H1 (cell line): ENCODE results near the gene NEB. TPM values are rescaled to one million over a fixed set of nuclear protein-coding genes. Genes with fewer than 3 reads are reported as not detected.

Source experiments
- CTCF ChIA-PET: fragments of 300-600 bp; sonication (Branson Sonifier 250); formaldehyde crosslinking; loops from one replicate; lab custom pipeline; 2021; ENCODE audit not compliant: partially characterized antibody; lab: Charles Lee
- POLR2A ChIA-PET: fragments of 300-600 bp; sonication (Branson Sonifier 250); formaldehyde crosslinking; loops from one replicate; lab custom pipeline; 2021; ENCODE audit warnings: inconsistent platforms; ENCODE audit not compliant: partially characterized antibody; lab: Charles Lee
- DNase-seq, 2 experiments: peaks; one replicate each; pipeline versions ENCODE4 v3.0.0 to v3.0.0-alpha.2; 2010 to 2022; ENCODE audit warnings: low spot score in 2 of 2, low read depth in 1 of 2, mixed read lengths in 1 of 2
- FAIRE-seq: peaks from 2 replicates; lab custom pipeline; 2011; peaks lifted over from hg19 to GRCh38; lab: Jason Lieb, UNC
- H2AFZ ChIP-seq: 2 replicates; pipeline ENCODE4 v1.8.1; 2012; ENCODE audit warnings: low read length, inconsistent platforms
- H2AK5ac ChIP-seq: 2 replicates; pipeline ENCODE4 v1.6.1; 2013; ENCODE audit warnings: low read depth, low read length
- H2BK120ac ChIP-seq: replicated peaks from 2 replicates; pipeline ENCODE3; 2013; ENCODE audit warnings: low read depth, low read length, inconsistent platforms
- H2BK12ac ChIP-seq: 2 replicates; pipeline ENCODE4 v1.6.1; 2013; ENCODE audit warnings: low read depth, low read length
- H2BK15ac ChIP-seq: 2 replicates; pipeline ENCODE4 v1.6.1; 2013; ENCODE audit warnings: low read length
- H2BK20ac ChIP-seq: 2 replicates; pipeline ENCODE4 v1.6.1; 2013; ENCODE audit warnings: low read length
- H2BK5ac ChIP-seq: 2 replicates; pipeline ENCODE4 v1.6.1; 2013; ENCODE audit warnings: low read depth, low read length
- H3K14ac ChIP-seq: 2 replicates; pipeline ENCODE4 v1.6.1; 2013; ENCODE audit warnings: inconsistent platforms; ENCODE audit not compliant: insufficient read length
- H3K18ac ChIP-seq: 2 replicates; pipeline ENCODE4 v1.6.1; 2013; ENCODE audit warnings: low read length; ENCODE audit errors: extremely low read depth
- H3K23ac ChIP-seq: 2 replicates; pipeline ENCODE4 v1.6.1; 2013; ENCODE audit warnings: inconsistent platforms; ENCODE audit not compliant: insufficient read length
- H3K23me2 ChIP-seq: 2 replicates; pipeline ENCODE4 v1.6.1; 2013; ENCODE audit warnings: low read depth, low read length
- H3K27ac ChIP-seq: 2 replicates; pipeline ENCODE4 v1.6.1; 2011; ENCODE audit warnings: low read depth, low read length, inconsistent platforms
- H3K27me3 ChIP-seq, 4 experiments: replicated peaks in 1 of 4; 1 replicate in 1 of 4; 2 replicates in 3 of 4; pipeline versions ENCODE4 v1.6.1 to v1.8.1; 2011 to 2013; ENCODE audit warnings: low read length in 3 of 4, mild to moderate bottlenecking in 3 of 4, inconsistent platforms in 2 of 4, mixed read lengths in 2 of 4, moderate library complexity in 1 of 4; ENCODE audit not compliant: control insufficient read depth in 3 of 4, insufficient read depth in 3 of 4; ENCODE audit errors: extremely low read depth in 1 of 4
- H3K36me3 ChIP-seq, 4 experiments: 2 replicates each; pipeline versions ENCODE4 v1.6.1 to v1.8.1; 2011 to 2013; ENCODE audit warnings: mild to moderate bottlenecking in 4 of 4, low read length in 3 of 4, moderate library complexity in 2 of 4, control low read depth in 1 of 4, inconsistent platforms in 1 of 4; ENCODE audit not compliant: insufficient read depth in 4 of 4, control insufficient read depth in 2 of 4
- H3K4ac ChIP-seq: replicated peaks from 2 replicates; pipeline ENCODE3; 2013; ENCODE audit warnings: low read length, low read depth, mixed read lengths, inconsistent platforms; ENCODE audit not compliant: insufficient read length
- H3K4me1 ChIP-seq, 4 experiments: replicated peaks in 1 of 4; 1 replicate in 1 of 4; 2 replicates in 3 of 4; pipeline versions ENCODE4 v1.6.1 to v1.8.1; 2011 to 2013; ENCODE audit warnings: low read length in 3 of 4, inconsistent platforms in 2 of 4, mixed read lengths in 1 of 4; ENCODE audit not compliant: insufficient read depth in 4 of 4, control insufficient read depth in 3 of 4
- H3K4me2 ChIP-seq, 2 experiments: 2 replicates each; pipeline versions ENCODE4 v1.6.1 to v1.8.1; 2011 to 2013; ENCODE audit warnings: low read depth in 2 of 2, low read length in 2 of 2, control low read depth in 1 of 2, inconsistent platforms in 1 of 2, mild to moderate bottlenecking in 1 of 2; ENCODE audit not compliant: insufficient read depth in 1 of 2
- H3K4me3 ChIP-seq, 4 experiments: fragments of 200-600, 300-600 bp in 1 of 4; sonication (generic), shearing (Covaris generic), sonication (Bioruptor Twin) in 1 of 4; 2 replicates each; pipeline versions ENCODE4 v1.5.1 to v1.8.1; 2011 to 2016; ENCODE audit warnings: low read length in 4 of 4, low read depth in 3 of 4, control low read depth in 2 of 4, inconsistent platforms in 2 of 4, mild to moderate bottlenecking in 2 of 4, mixed read lengths in 1 of 4, moderate library complexity in 1 of 4; ENCODE audit not compliant: insufficient read depth in 2 of 4; ENCODE audit errors: extremely low read depth in 1 of 4
- H3K56ac ChIP-seq: replicated peaks from 2 replicates; pipeline ENCODE3; 2013; ENCODE audit warnings: low read depth, mild to moderate bottlenecking, mixed read lengths, low read length, inconsistent platforms; ENCODE audit not compliant: insufficient read length
- H3K79me1 ChIP-seq: 2 replicates; pipeline ENCODE4 v1.6.1; 2013; ENCODE audit warnings: low read depth, low read length, control low read depth
- H3K79me2 ChIP-seq, 2 experiments: 2 replicates each; pipeline versions ENCODE4 v1.6.1 to v1.8.1; 2012 to 2013; ENCODE audit warnings: low read length in 2 of 2, mild to moderate bottlenecking in 2 of 2, inconsistent platforms in 1 of 2; ENCODE audit not compliant: insufficient read depth in 2 of 2, control insufficient read depth in 1 of 2
- H3K9ac ChIP-seq, 4 experiments: replicated peaks in 1 of 4; 1 replicate in 1 of 4; 2 replicates in 3 of 4; pipeline versions ENCODE4 v1.6.1 to v1.8.1; 2011 to 2013; ENCODE audit warnings: low read depth in 3 of 4, low read length in 3 of 4, control low read depth in 2 of 4, mild to moderate bottlenecking in 2 of 4, moderate library complexity in 2 of 4, inconsistent platforms in 1 of 4; ENCODE audit errors: extremely low read depth in 1 of 4
- H3K9me3 ChIP-seq, 2 experiments: 2 replicates each; pipeline versions ENCODE4 v1.6.1 to v1.8.1; 2012 to 2013; ENCODE audit warnings: mild to moderate bottlenecking in 2 of 2, moderate library complexity in 2 of 2, control low read depth in 1 of 2, inconsistent platforms in 1 of 2, low read depth in 1 of 2, low read length in 1 of 2, mixed read lengths in 1 of 2; ENCODE audit not compliant: insufficient read depth in 2 of 2
- H4K20me1 ChIP-seq, 2 experiments: replicated peaks in 1 of 2; 2 replicates each; pipeline versions ENCODE3 to v1.8.1; 2011 to 2013; ENCODE audit warnings: inconsistent platforms in 2 of 2, low read length in 2 of 2, mild to moderate bottlenecking in 1 of 2; ENCODE audit not compliant: insufficient read depth in 2 of 2, control insufficient read depth in 1 of 2
- H4K5ac ChIP-seq: 2 replicates; pipeline ENCODE4 v1.6.1; 2013; ENCODE audit warnings: low read length, low read depth, mixed read lengths, inconsistent platforms; ENCODE audit not compliant: insufficient read length
- H4K8ac ChIP-seq: 2 replicates; pipeline ENCODE4 v1.8.0; 2013; ENCODE audit warnings: mild to moderate bottlenecking, moderate library complexity, low read length, inconsistent platforms; ENCODE audit not compliant: insufficient read depth; ENCODE audit errors: extremely low read depth
- H4K91ac ChIP-seq: replicated peaks from 2 replicates; pipeline ENCODE3; 2013; ENCODE audit warnings: low read length, mixed read lengths, inconsistent platforms; ENCODE audit not compliant: insufficient read length
- ATF3 ChIP-seq: IDR thresholded peaks from 2 replicates; pipeline ENCODE4 v1.6.1; 2011; ENCODE audit warnings: low read depth, mild to moderate bottlenecking, low read length; ENCODE audit not compliant: insufficient read depth
- BCL11A ChIP-seq, 2 experiments: IDR thresholded peaks; one replicate each; pipeline ENCODE4 v1.6.1; 2011; ENCODE audit warnings: low read depth in 2 of 2, low read length in 2 of 2, mild to moderate bottlenecking in 2 of 2
- E2F6 ChIP-seq: IDR thresholded peaks from 2 replicates; pipeline ENCODE4 v1.6.1; 2012; ENCODE audit warnings: inconsistent platforms
- EP300 ChIP-seq, 2 experiments: IDR thresholded peaks; 1 replicate in 1 of 2; 2 replicates in 1 of 2; pipeline ENCODE4 v1.6.1; 2011 to 2012; ENCODE audit warnings: low read depth in 2 of 2, low read length in 2 of 2, mild to moderate bottlenecking in 2 of 2, borderline replicate concordance in 1 of 2, inconsistent platforms in 1 of 2, moderate library complexity in 1 of 2
- GABPA ChIP-seq: IDR thresholded peaks from 2 replicates; pipeline ENCODE4 v1.6.1; 2011; ENCODE audit warnings: mild to moderate bottlenecking, low read length, moderate library complexity, borderline replicate concordance; ENCODE audit not compliant: insufficient read depth
- JUN ChIP-seq: IDR thresholded peaks from 2 replicates; pipeline ENCODE4 v1.6.1; 2011; ENCODE audit warnings: low read depth, mild to moderate bottlenecking, improper control_type of control experiment, low read length
- KDM4A ChIP-seq: IDR thresholded peaks from one replicate; pipeline ENCODE4 v1.7.1; 2012; ENCODE audit warnings: low read depth, mild to moderate bottlenecking, moderate library complexity, low read length, inconsistent platforms; ENCODE audit not compliant: severe bottlenecking
- RAD21 ChIP-seq, 2 experiments: IDR thresholded peaks in 1 of 2; conservative IDR thresholded peaks in 1 of 2; 2 replicates each; pipeline ENCODE4 v1.6.1; 2011; ENCODE audit warnings: low read depth in 2 of 2, low read length in 2 of 2, improper control_type of control experiment in 1 of 2, inconsistent platforms in 1 of 2, mild to moderate bottlenecking in 1 of 2, moderate library complexity in 1 of 2
- RFX5 ChIP-seq: IDR thresholded peaks from 2 replicates; pipeline ENCODE4 v1.6.1; 2011; ENCODE audit warnings: low read depth, low read length, improper control_type of control experiment, borderline replicate concordance
- SIN3A ChIP-seq, 2 experiments: IDR thresholded peaks in 1 of 2; conservative IDR thresholded peaks in 1 of 2; 2 replicates each; pipeline ENCODE4 v1.6.1; 2011 to 2012; ENCODE audit warnings: low read length in 2 of 2, improper control_type of control experiment in 1 of 2, low read depth in 1 of 2, mild to moderate bottlenecking in 1 of 2
- SP2 ChIP-seq: IDR thresholded peaks from 2 replicates; pipeline ENCODE4 v1.6.1; 2012; ENCODE audit warnings: mild to moderate bottlenecking, low read length, inconsistent platforms
- TAF7 ChIP-seq: optimal IDR thresholded peaks from 2 replicates; pipeline ENCODE3; 2011; ENCODE audit warnings: low read depth, mild to moderate bottlenecking, inconsistent platforms, low read length, moderate library complexity, borderline replicate concordance
- WGBS, 2 experiments: shearing (Covaris generic) in 1 of 2; methylation state at CpG; one replicate each; pipeline versions ENCODE4 v1.1.6 to v1.1.7; 2013 to 2015; ENCODE audit warnings: low lambda C conversion rate in 2 of 2, mixed read lengths in 2 of 2, inconsistent platforms in 1 of 2, low coverage in 1 of 2, missing lambda C conversion rate in 1 of 2; ENCODE audit not compliant: insufficient replicate concordance in 2 of 2, insufficient coverage in 1 of 2, insufficient read length in 1 of 2; ENCODE audit errors: extremely low coverage in 1 of 2, missing lambda C conversion rate in 1 of 2; 5-methylcytosine and 5-hydroxymethylcytosine counted together
- polyA plus RNA-seq, 7 experiments: library from polyadenylated mRNA; depleted of rRNA in 3 of 7; stranded (reverse) in 5 of 7; unstranded in 2 of 7; fragments of >200 nt in 5 of 7; fragments of 200-250 nt in 2 of 7; gene quantifications; 1 replicate in 5 of 7; 2 replicates in 1 of 7; 4 replicates in 1 of 7; pipeline versions ENCODE4 v1.2.1 to v1.2.3, GENCODE V29; 2011 to 2013; ENCODE audit warnings: missing spikeins in 2 of 7, mixed read lengths in 2 of 7
- total RNA-seq: library from RNA; stranded (reverse); fragmentation: NEBNext Ultra II Directional; extraction: Animal tissue kit (Norgen Biotek cat#: 25700); gene quantifications from 2 replicates; pipeline ENCODE4 v1.2.1, GENCODE V29; 2021

Gene NEB
- total and polyA plus RNA-seq, 2 of the 8 experiments (the other 6 are each of a cell fraction or from before 2014, with no cell fraction given), result 1.4 to 2.5 TPM

GRCh38 chr2:151679994-151680393 lies 54.3 kb downstream of the NEB start:
- no peak overlapping the region for H3K18ac ChIP-seq
- H2AK5ac ChIP-seq, result no peak overlapping the region
- TF ChIP-seq RFX5, result no peak
- no peak for TF ChIP-seq RAD21 (IDR thresholded peaks at IDR 0.05 in 1 of 2, conservative IDR thresholded peaks at IDR 0.05 in 1 of 2; ENCODE audit: low read depth in 2 of 2, low read length in 2 of 2)
- TF ChIP-seq SP2, result no peak
- TF ChIP-seq KDM4A, result no peak
- no peak for TF ChIP-seq JUN
- no peak for TF ChIP-seq E2F6
- TF ChIP-seq BCL11A (IDR thresholded peaks at IDR 0.05; ENCODE audit: low read depth in 2 of 2, low read length in 2 of 2), result no peak
- TF ChIP-seq GABPA, result no peak
- no peak for TF ChIP-seq EP300 (IDR thresholded peaks at IDR 0.05; ENCODE audit: borderline replicate concordance in 1 of 2, low read depth in 2 of 2, low read length in 2 of 2)
- TF ChIP-seq ATF3, result no peak
- TF ChIP-seq SIN3A (conservative IDR thresholded peaks at IDR 0.05 in 1 of 2, IDR thresholded peaks at IDR 0.05 in 1 of 2; ENCODE audit: low read depth in 1 of 2, low read length in 2 of 2), result no peak
- no peak for TF ChIP-seq TAF7
- no peak overlapping the region for H3K9ac ChIP-seq
- H2BK15ac ChIP-seq, result no peak overlapping the region
- H2BK12ac ChIP-seq, result no peak overlapping the region
- no peaks in the 10 kb centered on the region for H3K79me2 ChIP-seq
- no peak overlapping the region for H3K14ac ChIP-seq
- FAIRE-seq (no peak), DNase-seq (no peak)
- H4K91ac ChIP-seq, result no peak overlapping the region
- no peaks in the 10 kb centered on the region for H3K27me3 ChIP-seq
- H3K56ac ChIP-seq, result no peak overlapping the region
- no peaks in the 10 kb centered on the region for H3K9me3 ChIP-seq
- H4K8ac ChIP-seq, result no peak overlapping the region
- no peak overlapping the region for H3K4me2 ChIP-seq
- WGBS, 2 experiments, result 86% methylated on average over 1 of the region's 1 CpG; no CpG with 5 or more reads in 1 of the 2 experiments
- ChIA-PET POLR2A (no interaction called here), CTCF (interaction anchor here (0.7 kb wide), 1 partner anchor 10 kb away, joined by 4 read pairs; no protein-coding TSS in a partner anchor)
- no peak overlapping the region for H3K23ac ChIP-seq
- H3K4me1 ChIP-seq, result peaks cover 0 to 3% (median 0%) of the 10 kb centered on the region in 4 experiments; a peak in 1 of 7 replicates
- H2BK20ac ChIP-seq, result no peak overlapping the region
- H3K79me1 ChIP-seq, result no peaks in the 10 kb centered on the region
- no peak overlapping the region for H2BK120ac ChIP-seq
- H3K27ac ChIP-seq, result no peak overlapping the region
- H3K4ac ChIP-seq, result no peak overlapping the region
- no peak overlapping the region for H2BK5ac ChIP-seq
- H3K36me3 ChIP-seq, result no peaks in the 10 kb centered on the region
- H3K23me2 ChIP-seq, result no peaks in the 10 kb centered on the region
- H4K5ac ChIP-seq, result no peak overlapping the region
- no peak overlapping the region for H2AFZ ChIP-seq
- H3K4me3 ChIP-seq, result no peak overlapping the region
- no peaks in the 10 kb centered on the region for H4K20me1 ChIP-seq
